Peyer's patch (tissue), 4 donors: ENCODE results near the gene LRRC8E. TPM values are rescaled to one million over a fixed set of nuclear protein-coding genes. Genes with fewer than 3 reads are reported as not detected.

Source experiments
- DNase-seq, 3 donors: peaks; one replicate each; pipeline ENCODE4 v3.0.0-alpha.2; 2017 to 2019
- H3K27ac ChIP-seq, 4 donors: fragments of 200-600 bp; sonication (generic); one replicate each; pipeline ENCODE4 v1.5.1; 2016 to 2019
- H3K27me3 ChIP-seq, 2 donors: fragments of 200-600 bp; sonication (generic); one replicate each; pipeline ENCODE4 v1.5.1; 2019
- H3K36me3 ChIP-seq, 3 donors: fragments of 200-600 bp; sonication (generic); one replicate each; pipeline ENCODE4 v1.5.1; 2016 to 2019
- H3K4me1 ChIP-seq, 4 donors: fragments of 200-600 bp; sonication (generic); one replicate each; pipeline ENCODE4 v1.5.1; 2016 to 2019
- H3K4me3 ChIP-seq, 4 donors: fragments of 200-600 bp; sonication (generic); 1 replicate in 3 of 4; 2 replicates in 1 of 4; pipeline ENCODE4 v1.5.1; 2016 to 2019; ENCODE audit warnings: mild to moderate bottlenecking in 1 of 4
- H3K9me3 ChIP-seq, 4 donors: fragments of 200-600 bp; sonication (generic); one replicate each; pipeline ENCODE4 v1.5.1; 2016 to 2019; ENCODE audit warnings: mild to moderate bottlenecking in 1 of 4
- POLR2A ChIP-seq, 2 donors: fragments of 450-650 bp; IDR thresholded peaks; one replicate each; pipeline ENCODE4 v1.5.1; 2017; ENCODE audit warnings: antibody characterized with exemption in 2 of 2, mild to moderate bottlenecking in 2 of 2, moderate library complexity in 2 of 2
- total RNA-seq, 4 donors: library from RNA; depleted of rRNA; stranded (reverse); fragments of >200 nt; gene quantifications; one replicate each; pipeline ENCODE4 v1.1.0, GENCODE V29; 2016
- TF ChIP-seq, protein P1 (sequence below), 6 experiments: fragments of 450-650 bp in 4 of 6; fragments of 200-600 bp in 2 of 6; sonication (generic) in 1 of 6; IDR thresholded peaks; one replicate each; pipeline ENCODE4 v1.5.1; 2017 to 2019; ENCODE audit warnings: antibody characterized with exemption in 6 of 6, mild to moderate bottlenecking in 3 of 6, moderate library complexity in 1 of 6

Gene LRRC8E
- total RNA-seq, 4 donors from 2014 or later: 0.57 to 0.88 (median 0.80) TPM; not detected in 1

DNA sequence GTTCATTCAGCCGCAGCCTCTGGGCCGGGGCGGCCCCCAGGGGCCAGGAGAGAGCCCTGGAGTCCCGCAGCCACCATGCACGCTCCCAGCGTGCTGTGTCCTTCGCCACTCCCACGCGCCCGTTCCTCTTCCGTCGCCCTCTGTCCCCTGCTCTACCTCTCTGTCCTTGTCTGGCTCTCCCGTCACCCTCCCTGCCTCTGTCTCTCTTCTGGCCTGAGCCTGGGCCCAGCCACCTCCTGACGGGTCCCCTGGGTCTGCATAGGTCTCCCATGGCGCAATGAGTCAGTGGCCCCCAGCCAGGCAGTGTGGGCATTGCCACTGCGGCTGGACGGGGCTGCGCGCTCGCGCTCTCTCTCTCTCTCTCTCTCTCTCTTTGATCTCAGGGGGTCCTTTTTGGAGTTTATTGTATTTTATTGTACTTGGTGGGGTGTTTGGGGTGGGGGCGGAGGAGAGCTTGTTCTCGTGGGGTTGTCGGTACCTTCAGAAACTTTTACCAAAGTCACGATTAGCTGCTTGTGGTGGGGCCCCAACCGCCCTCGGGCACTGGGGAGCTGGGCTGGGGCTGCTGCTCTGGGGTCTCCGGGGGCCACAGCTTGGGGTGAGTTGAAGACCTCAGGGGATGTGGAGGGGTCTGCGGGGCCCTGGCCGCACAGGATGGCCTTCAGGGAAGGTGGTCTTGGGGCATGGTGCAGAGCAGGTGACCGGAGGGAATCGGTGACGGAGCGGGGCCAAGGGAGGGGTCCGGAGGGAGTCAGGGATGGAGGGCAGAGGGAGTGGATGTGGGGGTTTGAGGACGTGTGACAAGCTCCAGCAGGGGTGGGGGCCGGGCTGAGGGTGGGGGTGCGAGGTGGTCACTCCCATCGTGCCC, 24.6 kb downstream of the LRRC8E start:
- H3K9me3 ChIP-seq: no peaks in the 10 kb centered on the region
- H3K27ac ChIP-seq: no peak overlapping the region
- peaks cover 2 to 27% (median 16%) of the 10 kb centered on the region in 4 donors for H3K4me1 ChIP-seq
- H3K36me3 ChIP-seq: peaks cover 0 to 45% (median 0%) of the 10 kb centered on the region in 3 donors
- no peak for TF ChIP-seq POLR2A (IDR thresholded peaks at IDR 0.05)
- TF ChIP-seq, protein P1, sequence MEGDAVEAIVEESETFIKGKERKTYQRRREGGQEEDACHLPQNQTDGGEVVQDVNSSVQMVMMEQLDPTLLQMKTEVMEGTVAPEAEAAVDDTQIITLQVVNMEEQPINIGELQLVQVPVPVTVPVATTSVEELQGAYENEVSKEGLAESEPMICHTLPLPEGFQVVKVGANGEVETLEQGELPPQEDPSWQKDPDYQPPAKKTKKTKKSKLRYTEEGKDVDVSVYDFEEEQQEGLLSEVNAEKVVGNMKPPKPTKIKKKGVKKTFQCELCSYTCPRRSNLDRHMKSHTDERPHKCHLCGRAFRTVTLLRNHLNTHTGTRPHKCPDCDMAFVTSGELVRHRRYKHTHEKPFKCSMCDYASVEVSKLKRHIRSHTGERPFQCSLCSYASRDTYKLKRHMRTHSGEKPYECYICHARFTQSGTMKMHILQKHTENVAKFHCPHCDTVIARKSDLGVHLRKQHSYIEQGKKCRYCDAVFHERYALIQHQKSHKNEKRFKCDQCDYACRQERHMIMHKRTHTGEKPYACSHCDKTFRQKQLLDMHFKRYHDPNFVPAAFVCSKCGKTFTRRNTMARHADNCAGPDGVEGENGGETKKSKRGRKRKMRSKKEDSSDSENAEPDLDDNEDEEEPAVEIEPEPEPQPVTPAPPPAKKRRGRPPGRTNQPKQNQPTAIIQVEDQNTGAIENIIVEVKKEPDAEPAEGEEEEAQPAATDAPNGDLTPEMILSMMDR (IDR thresholded peaks at IDR 0.05): no peak
- peak in 1 of 3 donors; percentile 43 for DNase-seq
- H3K27me3 ChIP-seq: peaks cover 0 to 33% of the 10 kb centered on the region in 2 donors
- H3K4me3 ChIP-seq: no peak overlapping the region

DNA sequence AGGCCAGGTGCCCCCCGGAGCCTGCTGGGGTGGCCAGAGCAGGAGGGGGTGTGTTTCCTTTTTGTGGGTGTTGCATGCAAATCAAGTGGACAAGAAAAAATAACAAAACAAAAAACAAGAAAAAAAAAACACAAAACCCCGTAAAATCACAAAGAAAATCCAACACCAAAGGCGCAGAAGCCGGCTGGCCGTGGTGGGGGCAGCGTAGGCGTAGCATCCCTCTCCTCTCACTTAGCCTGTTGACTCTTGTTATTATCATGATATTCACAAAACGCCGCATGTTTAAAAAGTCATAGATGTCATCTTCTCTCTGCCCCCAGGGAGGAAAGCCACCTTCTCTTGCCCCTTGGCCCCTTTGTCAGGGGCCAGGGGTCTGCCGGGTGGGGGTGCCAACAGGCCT, 25.3 kb downstream of the LRRC8E start:
- peaks cover 2 to 31% (median 18%) of the 10 kb centered on the region in 4 donors for H3K4me1 ChIP-seq
- no peak overlapping the region for H3K4me3 ChIP-seq
- peaks cover 0 to 45% (median 0%) of the 10 kb centered on the region in 3 donors for H3K36me3 ChIP-seq
- no peak for DNase-seq
- H3K9me3 ChIP-seq: no peaks in the 10 kb centered on the region
- peaks cover 0 to 38% of the 10 kb centered on the region in 2 donors for H3K27me3 ChIP-seq
- no peak overlapping the region for H3K27ac ChIP-seq
- TF ChIP-seq POLR2A (IDR thresholded peaks at IDR 0.05): no peak

DNA sequence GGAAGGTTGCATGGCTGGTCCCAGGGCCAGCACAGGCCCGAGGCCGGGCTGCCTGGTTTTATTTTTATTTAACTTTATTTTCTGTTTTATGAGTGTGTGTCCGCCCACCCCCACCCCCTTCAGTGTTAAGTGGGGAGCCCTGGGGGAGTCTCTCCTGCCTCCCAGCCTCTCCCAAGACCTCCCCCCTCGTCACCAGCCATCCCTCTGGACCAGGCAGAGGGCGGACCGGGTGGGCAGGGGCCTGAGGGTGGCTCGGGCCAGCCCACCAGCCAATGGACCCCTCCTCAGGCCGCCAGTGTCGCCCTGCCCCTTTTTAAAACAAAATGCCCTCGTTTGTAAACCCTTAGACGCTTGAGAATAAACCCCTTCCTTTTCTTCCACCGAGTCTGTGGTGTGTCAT, 25.8 kb downstream of the LRRC8E start:
- peaks cover 0 to 38% of the 10 kb centered on the region in 2 donors for H3K27me3 ChIP-seq
- TF ChIP-seq, protein P1 (IDR thresholded peaks at IDR 0.05): no peak
- peaks cover 2 to 31% (median 18%) of the 10 kb centered on the region in 4 donors for H3K4me1 ChIP-seq
- H3K9me3 ChIP-seq: no peaks in the 10 kb centered on the region
- peaks cover 0 to 42% (median 0%) of the 10 kb centered on the region in 3 donors for H3K36me3 ChIP-seq
- no peak for DNase-seq
- H3K27ac ChIP-seq: no peak overlapping the region
- no peak overlapping the region for H3K4me3 ChIP-seq

DNA sequence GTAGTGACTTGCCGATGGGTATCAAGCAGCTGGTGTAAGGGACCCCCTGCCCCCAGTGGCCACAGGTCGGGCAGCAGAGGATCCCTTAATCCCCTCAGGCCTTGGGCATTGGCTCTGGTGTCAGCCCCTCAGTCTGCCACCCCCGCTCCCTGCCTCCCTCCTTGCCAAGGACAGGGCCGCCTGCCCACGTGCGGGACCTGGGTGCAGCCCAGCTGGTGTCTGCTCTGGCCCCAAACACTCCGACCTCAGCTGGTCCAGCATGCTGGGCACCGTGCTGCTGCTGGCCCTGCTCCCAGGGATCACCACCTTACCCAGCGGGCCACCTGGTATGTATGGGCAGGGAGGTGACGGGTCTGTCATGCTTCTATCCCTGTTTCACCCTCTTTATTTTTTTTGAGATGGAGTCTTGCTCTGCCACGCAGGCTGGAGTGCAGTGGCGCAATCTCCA, 26.3 kb downstream of the LRRC8E start, which contains the start of gene TGFBR3L:
Gene TGFBR3L (plus strand): TSS at position 233 of the 448 bp plus-strand sequence.
- peak in 1 of 3 donors; percentile 45 for DNase-seq
- H3K9me3 ChIP-seq: no peaks in the 10 kb centered on the region
- peaks cover 0 to 37% (median 0%) of the 10 kb centered on the region in 3 donors for H3K36me3 ChIP-seq
- no peak within 1 kb of the TSS for H3K27ac ChIP-seq
- H3K4me1 ChIP-seq: peaks cover 2 to 31% (median 19%) of the 10 kb centered on the region in 4 donors
- H3K4me3 ChIP-seq: no peak within 1 kb of the TSS
- H3K27me3 ChIP-seq: peaks cover 0 to 38% of the 10 kb centered on the region in 2 donors
- TF ChIP-seq POLR2A (IDR thresholded peaks at IDR 0.05): no peak
- TF ChIP-seq, protein P1 (IDR thresholded peaks at IDR 0.05): no peak

DNA sequence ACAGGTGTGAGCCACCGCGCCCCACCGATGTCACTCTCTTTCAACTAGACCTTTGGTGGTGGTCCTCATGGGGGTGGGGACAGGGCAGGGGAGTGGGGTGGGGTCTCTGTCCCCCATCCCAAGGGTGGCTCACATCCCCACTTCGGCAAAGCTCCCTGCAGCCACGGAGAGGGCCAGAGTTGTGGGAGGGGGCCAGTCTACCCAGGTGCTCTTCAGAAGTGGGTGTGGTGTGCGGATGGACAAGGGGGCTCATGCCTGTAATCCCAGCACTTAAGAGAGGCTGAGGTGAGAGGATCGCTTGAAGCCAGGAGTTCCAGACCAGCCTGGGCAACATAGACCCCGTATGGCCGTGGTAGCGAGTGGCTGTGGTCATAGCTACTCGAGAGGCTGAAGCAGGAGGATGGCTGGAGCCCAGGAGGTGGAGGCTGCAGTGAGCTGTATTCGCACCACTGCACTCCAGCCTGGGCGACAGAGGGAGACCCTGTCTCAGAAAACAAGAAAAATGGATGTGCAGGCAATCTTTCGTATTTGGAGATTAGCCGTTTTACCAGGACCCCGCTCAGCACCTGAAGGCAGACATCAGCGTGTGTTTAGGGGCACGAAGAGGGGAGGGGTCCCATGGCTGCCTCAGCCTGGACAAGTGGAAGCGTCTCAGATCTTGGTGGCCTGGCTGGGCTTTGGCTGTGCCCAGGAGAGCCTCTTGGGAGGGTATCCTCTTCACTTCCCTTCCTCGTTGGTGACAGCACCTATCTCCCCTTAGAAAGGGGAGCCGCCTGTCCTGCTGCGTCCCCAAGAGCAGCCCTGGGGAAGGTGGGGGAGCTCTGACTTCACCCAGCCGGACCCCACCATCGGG, 27.2 kb downstream of the LRRC8E start:
- Histone ChIP-seq H3K27ac (no peak overlapping the region), H3K36me3 (peaks cover 0 to 28% (median 0%) of the 10 kb centered on the region in 3 donors), H3K27me3 (peaks cover 0 to 38% of the 10 kb centered on the region in 2 donors), H3K4me3 (peak overlapping the region in 3 of 4 donors; percentile 49 to 94 (median 78)), H3K9me3 (no peaks in the 10 kb centered on the region), H3K4me1 (peaks cover 2 to 31% (median 20%) of the 10 kb centered on the region in 4 donors)
- TF ChIP-seq POLR2A (IDR thresholded peaks at IDR 0.05): no peak
- TF ChIP-seq, protein P1 (IDR thresholded peaks at IDR 0.05): no peak
- no peak for DNase-seq
